Kidney (tissue), 14 donors: ENCODE results near the gene WWOX. TPM values are rescaled to one million over a fixed set of nuclear protein-coding genes. Genes with fewer than 3 reads are reported as not detected.
A peak's percentile ranks its signal among the peaks of the same experiment; 100 is the strongest.

Experiments
- DNase-seq, 5 donors: peaks; one replicate each; pipeline ENCODE4 v3.0.0-alpha.2; 2013 to 2020
- FAIRE-seq: peaks from 2 replicates; lab custom pipeline; 2012; peaks lifted over from hg19 to GRCh38; lab: Jason Lieb, UNC
- H3K27ac ChIP-seq, 2 donors: one replicate each; pipeline ENCODE4 v1.7.0; 2013; ENCODE audit warnings: low read depth in 2 of 2, low read length in 2 of 2, inconsistent platforms in 1 of 2
- H3K27me3 ChIP-seq: one replicate; pipeline ENCODE4 v1.7.1; 2013; ENCODE audit warnings: low read length, inconsistent platforms; ENCODE audit not compliant: control insufficient read depth, insufficient read depth
- H3K36me3 ChIP-seq, 3 donors: one replicate each; pipeline versions ENCODE4 v1.7.0 to v1.7.1; 2013; ENCODE audit warnings: low read length in 3 of 3, control low read depth in 1 of 3, inconsistent platforms in 1 of 3; ENCODE audit not compliant: insufficient read depth in 3 of 3, control insufficient read depth in 2 of 3
- H3K4me1 ChIP-seq, 3 donors: one replicate each; pipeline versions ENCODE4 v1.7.0 to v1.7.1; 2013; ENCODE audit warnings: low read length in 3 of 3, inconsistent platforms in 1 of 3, low read depth in 1 of 3; ENCODE audit not compliant: control insufficient read depth in 2 of 3, insufficient read depth in 2 of 3
- H3K4me3 ChIP-seq, 3 donors: one replicate each; pipeline versions ENCODE4 v1.7.0 to v1.8.1; 2013; ENCODE audit warnings: low read length in 3 of 3, control low read depth in 1 of 3, inconsistent platforms in 1 of 3
- H3K9ac ChIP-seq, 3 donors: one replicate each; pipeline versions ENCODE4 v1.7.0 to v1.7.1; 2013; ENCODE audit warnings: low read length in 3 of 3, control low read depth in 1 of 3, inconsistent platforms in 1 of 3
- H3K9me3 ChIP-seq, 3 donors: one replicate each; pipeline versions ENCODE4 v1.7.0 to v1.7.1; 2013; ENCODE audit warnings: low read length in 3 of 3, control low read depth in 1 of 3, inconsistent platforms in 1 of 3; ENCODE audit not compliant: control insufficient read depth in 2 of 3, insufficient read depth in 1 of 3
- CTCF ChIP-seq: IDR thresholded peaks from 3 replicates; pipeline ENCODE4 v1.5.1; 2012; ENCODE audit warnings: mild to moderate bottlenecking, moderate library complexity, borderline replicate concordance; ENCODE audit not compliant: insufficient read depth; ENCODE audit errors: extremely low read depth
- intact Hi-C: fragments of 100-400 bp; cut with DNase I; formaldehyde crosslinking; loops from one replicate; pipeline ENCODE4 v1.11.1; 2022
- polyA plus RNA-seq: library from polyadenylated mRNA; stranded (reverse); fragments of 350-450 nt; fragmentation: Illumina TruSeq; extraction: RNeasy Lipid Tissue Mini Kit (QIAGEN cat#74804); gene quantifications from one replicate; pipeline ENCODE4 v1.2.3, GENCODE V29; 2014; ENCODE audit warnings: low read depth, low replicate concordance; ENCODE audit not compliant: insufficient read depth
- total RNA-seq: library from RNA; stranded (reverse); fragmentation: NEBNext Ultra II Directional; extraction: Animal tissue kit (Norgen Biotek cat#: 25700); gene quantifications from one replicate; pipeline ENCODE4 v1.2.1, GENCODE V29; 2021
- donor health status: control.
- donor health status: control.
- donor health status: control.
- donor health status: control.
- donor health status: control.
- donor health status: DM: yes; HTN: yes; CAD: no.
- donor health status: Normal renal cell carcinoma (clear cell type).

The WWOX gene
- total and polyA plus RNA-seq, 2 donors from 2014 or later = 22.5 to 30.3 TPM

- no peak for DNase-seq
- H3K9ac ChIP-seq = no peak overlapping the region
Observed at GRCh38 chr16:78673884-78674283, 574.4 kb downstream of the WWOX start.

GRCh38 chr16:78675312-78675711 is 575.9 kb downstream of the WWOX start:
- Histone ChIP-seq H3K9ac (no peak overlapping the region), H3K36me3 (no peaks in the 10 kb centered on the region), H3K4me3 (no peak overlapping the region), H3K27me3 (no peaks in the 10 kb centered on the region), H3K27ac (no peak overlapping the region), H3K4me1 (peaks cover 0 to 2% (median 0%) of the 10 kb centered on the region in 3 donors), H3K9me3 (no peaks in the 10 kb centered on the region)
- no peak for FAIRE-seq
- intact Hi-C loops = no loop called here
- no peak for DNase-seq
- TF ChIP-seq CTCF = no peak

More at GRCh38 chr16:78673884-78674283, 574.4 kb downstream of the WWOX start:
- H3K4me3 ChIP-seq = no peak overlapping the region
- H3K27ac ChIP-seq = no peak overlapping the region
- FAIRE-seq = no peak
- no peaks in the 10 kb centered on the region for H3K36me3 ChIP-seq
- H3K9me3 ChIP-seq = no peaks in the 10 kb centered on the region
- no peaks in the 10 kb centered on the region for H3K27me3 ChIP-seq
- peaks cover 0 to 2% (median 0%) of the 10 kb centered on the region in 3 donors for H3K4me1 ChIP-seq
- intact Hi-C loops = no loop called here
- no peak for TF ChIP-seq CTCF

GRCh38 chr16:78675951-78676792 is 576.7 kb downstream of the WWOX start:
- peak in 2 of 5 donors; percentile 29 to 55 for DNase-seq

More at GRCh38 chr16:78675951-78676792, 576.7 kb downstream of the WWOX start:
- intact Hi-C loops = no loop called here
- H3K27me3 ChIP-seq = no peaks in the 10 kb centered on the region
- H3K4me1 ChIP-seq = peaks cover 0 to 2% (median 0%) of the 10 kb centered on the region in 3 donors
- H3K27ac ChIP-seq = no peak overlapping the region
- H3K4me3 ChIP-seq = no peak overlapping the region
- H3K9ac ChIP-seq = no peak overlapping the region
- H3K36me3 ChIP-seq = no peaks in the 10 kb centered on the region
- FAIRE-seq = no peak
- no peaks in the 10 kb centered on the region for H3K9me3 ChIP-seq
- no peak for TF ChIP-seq CTCF
